Smooth muscle cell (in vitro differentiated cells): ENCODE results near the gene ARMC12. TPM values are rescaled to one million over a fixed set of nuclear protein-coding genes. Genes with fewer than 3 reads are reported as not detected.

ENCODE experiments used
- DNase-seq: peaks from one replicate; lab custom pipeline; 2025; ENCODE audit not compliant: unreplicated experiment; lab: John Stamatoyannopoulos, UW
- H2AFZ ChIP-seq: fragments of 200-600 bp; sonication (generic); 2 replicates; pipeline ENCODE4 v1.6.0; 2016; ENCODE audit warnings: antibody characterized with exemption, low read depth, mild to moderate bottlenecking
- H3F3A ChIP-seq: fragments of 200-600 bp; sonication (generic); 2 replicates; pipeline ENCODE4 v1.6.0; 2017; ENCODE audit warnings: antibody characterized with exemption, low read depth
- H3K27ac ChIP-seq: fragments of 200-600 bp; sonication (generic); 2 replicates; pipeline ENCODE4 v1.5.1; 2016; ENCODE audit warnings: low read depth, mild to moderate bottlenecking
- H3K27me3 ChIP-seq: fragments of 200-600 bp; sonication (generic); 2 replicates; pipeline ENCODE4 v1.6.1; 2016; ENCODE audit warnings: low read depth, mild to moderate bottlenecking
- H3K36me3 ChIP-seq: fragments of 200-600 bp; sonication (generic); 2 replicates; pipeline ENCODE4 v1.5.1; 2016; ENCODE audit warnings: low read depth
- H3K4me1 ChIP-seq: fragments of 200-600 bp; sonication (generic); 2 replicates; pipeline ENCODE4 v1.5.1; 2016; ENCODE audit warnings: low read depth
- H3K4me2 ChIP-seq: fragments of 200-600 bp; sonication (generic); 2 replicates; pipeline ENCODE4 v1.6.0; 2016; ENCODE audit warnings: mild to moderate bottlenecking
- H3K4me3 ChIP-seq: fragments of 200-600 bp; sonication (generic); 2 replicates; pipeline ENCODE4 v1.5.1; 2016; ENCODE audit warnings: mild to moderate bottlenecking
- H3K79me2 ChIP-seq: fragments of 200-600 bp; sonication (generic); 2 replicates; pipeline ENCODE4 v1.6.0; 2016; ENCODE audit warnings: low read depth, mild to moderate bottlenecking
- H3K9ac ChIP-seq: fragments of 200-600 bp; sonication (generic); 2 replicates; pipeline ENCODE4 v1.6.0; 2016; ENCODE audit warnings: low read depth
- H3K9me3 ChIP-seq: fragments of 200-600 bp; sonication (generic); replicated peaks from 2 replicates; pipeline ENCODE4 v1.5.1; 2016; ENCODE audit warnings: low read depth
- H4K20me1 ChIP-seq: fragments of 200-600 bp; sonication (generic); 2 replicates; pipeline ENCODE4 v1.6.0; 2016; ENCODE audit warnings: low read depth
- CTCF ChIP-seq: fragments of 200-600 bp; sonication (generic); IDR thresholded peaks from 2 replicates; pipeline ENCODE4 v1.5.1; 2017; ENCODE audit warnings: borderline replicate concordance, mild to moderate bottlenecking, antibody characterized with exemption; ENCODE audit not compliant: insufficient read depth, poor library complexity, severe bottlenecking
- WGBS: methylation state at CpG from one replicate; pipeline ENCODE4 v1.1.7; 2016; ENCODE audit warnings: low lambda C conversion rate; 5-methylcytosine and 5-hydroxymethylcytosine counted together
- polyA plus RNA-seq: library from polyadenylated mRNA; unstranded; fragments of >200 nt; fragmentation: Nextera tagmentation; extraction: Ambion mirVana; gene quantifications from 2 replicates; pipeline ENCODE4 v1.2.1, GENCODE V29; 2016
- total RNA-seq: library from RNA; depleted of rRNA; stranded (reverse); fragments of >200 nt; gene quantifications from 2 replicates; pipeline ENCODE4 v1.2.3, GENCODE V29; 2014

Gene ARMC12
- total and polyA plus RNA-seq, 2 experiments from 2014 or later, result 3.5 TPM; not detected in 1

- no peak for DNase-seq
- no peak overlapping the region for H3K4me3 ChIP-seq
- H3K27me3 ChIP-seq, result no peaks in the 10 kb centered on the region
- H3K4me1 ChIP-seq, result no peaks in the 10 kb centered on the region
- H3K27ac ChIP-seq, result no peak overlapping the region
- no peak overlapping the region for H3K4me2 ChIP-seq
- H2AFZ ChIP-seq, result no peak overlapping the region
- WGBS, result 91% methylated on average over 1 of the region's 1 CpG
- H3K79me2 ChIP-seq, result no peaks in the 10 kb centered on the region
- no peak overlapping the region for H3K9ac ChIP-seq
- no peaks in the 10 kb centered on the region for H3K9me3 ChIP-seq
- no peaks in the 10 kb centered on the region for H3F3A ChIP-seq
- no peaks in the 10 kb centered on the region for H4K20me1 ChIP-seq
- no peak for TF ChIP-seq CTCF
- H3K36me3 ChIP-seq, result no peaks in the 10 kb centered on the region
These were observed 11.0 kb downstream of the ARMC12 start for GRCh38 chr6:35747877-35748276.

- H3K36me3 ChIP-seq, result no peaks in the 10 kb centered on the region
- no peaks in the 10 kb centered on the region for H3K4me1 ChIP-seq
- H3K9ac ChIP-seq, result no peak overlapping the region
- H4K20me1 ChIP-seq, result no peaks in the 10 kb centered on the region
- no peak overlapping the region for H3K4me2 ChIP-seq
- no peak overlapping the region for H2AFZ ChIP-seq
- no peak overlapping the region for H3K4me3 ChIP-seq
- H3K79me2 ChIP-seq, result no peaks in the 10 kb centered on the region
- no peaks in the 10 kb centered on the region for H3K27me3 ChIP-seq
- no peaks in the 10 kb centered on the region for H3K9me3 ChIP-seq
- no peak for DNase-seq
- TF ChIP-seq CTCF, result no peak
- no peak overlapping the region for H3K27ac ChIP-seq
- no peaks in the 10 kb centered on the region for H3F3A ChIP-seq
- WGBS, result 92% methylated on average over 7 of the region's 7 CpGs
These were observed 13.7 kb downstream of the ARMC12 start for GRCh38 chr6:35750557-35750956.

GRCh38 chr6:35751594-35751993 lies 14.8 kb downstream of the ARMC12 start:
- Histone ChIP-seq H3K27ac (no peak overlapping the region), H4K20me1 (no peaks in the 10 kb centered on the region), H2AFZ (no peak overlapping the region), H3K4me2 (no peak overlapping the region), H3K36me3 (no peaks in the 10 kb centered on the region), H3K4me3 (no peak overlapping the region), H3F3A (no peaks in the 10 kb centered on the region), H3K9ac (no peak overlapping the region), H3K4me1 (no peaks in the 10 kb centered on the region), H3K27me3 (no peaks in the 10 kb centered on the region), H3K9me3 (no peaks in the 10 kb centered on the region), H3K79me2 (no peaks in the 10 kb centered on the region)
- DNase-seq, result no peak
- WGBS, result 78% methylated on average over 4 of the region's 4 CpGs
- no peak for TF ChIP-seq CTCF

- H3K4me3 ChIP-seq, result no peak overlapping the region
- H4K20me1 ChIP-seq, result no peaks in the 10 kb centered on the region
- no peaks in the 10 kb centered on the region for H3K9me3 ChIP-seq
- TF ChIP-seq CTCF, result no peak
- H3F3A ChIP-seq, result no peaks in the 10 kb centered on the region
- no peak for DNase-seq
- H2AFZ ChIP-seq, result no peak overlapping the region
- no peak overlapping the region for H3K27ac ChIP-seq
- no peaks in the 10 kb centered on the region for H3K4me1 ChIP-seq
- H3K79me2 ChIP-seq, result no peaks in the 10 kb centered on the region
- no peak overlapping the region for H3K9ac ChIP-seq
- WGBS, result 99% methylated on average over 4 of the region's 4 CpGs
- no peaks in the 10 kb centered on the region for H3K36me3 ChIP-seq
- H3K27me3 ChIP-seq, result no peaks in the 10 kb centered on the region
- no peak overlapping the region for H3K4me2 ChIP-seq
These were observed 15.5 kb downstream of the ARMC12 start for GRCh38 chr6:35752330-35752729.
